ENCODE measurements around the gene OTUB2. TPM values are rescaled to one million over a fixed set of nuclear protein-coding genes. Genes with fewer than 3 reads are reported as not detected.

The OTUB2 gene
- total and polyA plus RNA-seq, 2 experiments from 2014 or later, result 2.7 to 2.8 TPM

GRCh38 chr14:94056579-94057308 is 30.6 kb downstream of the OTUB2 start:
- Histone ChIP-seq H3K36me3 (replicated peaks; ENCODE audit: insufficient read depth, low read depth) (peaks cover 7% of the 10 kb centered on the region), H3K4me1 (ENCODE audit: insufficient read depth) (peaks cover 6% of the 10 kb centered on the region), H3K27me3 (no peaks in the 10 kb centered on the region), H3K4me3 (no peak overlapping the region), H3K79me2 (peaks cover 29% of the 10 kb centered on the region), H2AFZ (no peak overlapping the region), H3K27ac (no peak overlapping the region), H3K4me2 (no peak overlapping the region), H3K9me3 (ENCODE audit: low read depth) (no peaks in the 10 kb centered on the region), H3K9me2 (replicated peaks; ENCODE audit: insufficient read depth) (no peaks in the 10 kb centered on the region), H4K20me1 (ENCODE audit: insufficient read depth, poor library complexity, severe bottlenecking) (peaks cover 2% of the 10 kb centered on the region)
- TF ChIP-seq EZH2phosphoT487 (IDR thresholded peaks at IDR 0.05; ENCODE audit: low read depth, severe bottlenecking, unreplicated experiment) (no peak), EZH2 (IDR thresholded peaks at IDR 0.05; ENCODE audit: borderline replicate concordance) (no peak)
- TF ChIP-seq, protein P1, sequence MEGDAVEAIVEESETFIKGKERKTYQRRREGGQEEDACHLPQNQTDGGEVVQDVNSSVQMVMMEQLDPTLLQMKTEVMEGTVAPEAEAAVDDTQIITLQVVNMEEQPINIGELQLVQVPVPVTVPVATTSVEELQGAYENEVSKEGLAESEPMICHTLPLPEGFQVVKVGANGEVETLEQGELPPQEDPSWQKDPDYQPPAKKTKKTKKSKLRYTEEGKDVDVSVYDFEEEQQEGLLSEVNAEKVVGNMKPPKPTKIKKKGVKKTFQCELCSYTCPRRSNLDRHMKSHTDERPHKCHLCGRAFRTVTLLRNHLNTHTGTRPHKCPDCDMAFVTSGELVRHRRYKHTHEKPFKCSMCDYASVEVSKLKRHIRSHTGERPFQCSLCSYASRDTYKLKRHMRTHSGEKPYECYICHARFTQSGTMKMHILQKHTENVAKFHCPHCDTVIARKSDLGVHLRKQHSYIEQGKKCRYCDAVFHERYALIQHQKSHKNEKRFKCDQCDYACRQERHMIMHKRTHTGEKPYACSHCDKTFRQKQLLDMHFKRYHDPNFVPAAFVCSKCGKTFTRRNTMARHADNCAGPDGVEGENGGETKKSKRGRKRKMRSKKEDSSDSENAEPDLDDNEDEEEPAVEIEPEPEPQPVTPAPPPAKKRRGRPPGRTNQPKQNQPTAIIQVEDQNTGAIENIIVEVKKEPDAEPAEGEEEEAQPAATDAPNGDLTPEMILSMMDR (IDR thresholded peaks at IDR 0.05; ENCODE audit: poor library complexity), result no peak
- 97% methylated on average over 6 of the region's 6 CpGs for WGBS (ENCODE audit: low lambda C conversion rate, missing lambda C conversion rate)
- no peak for DNase-seq (ENCODE audit: low spot score)

- peak overlapping the region; percentile 14 for H3K27ac ChIP-seq
- H3K27me3 ChIP-seq, result no peaks in the 10 kb centered on the region
- peaks cover 9% of the 10 kb centered on the region for H4K20me1 ChIP-seq (ENCODE audit: insufficient read depth, poor library complexity, severe bottlenecking)
- peaks cover 43% of the 10 kb centered on the region for H3K79me2 ChIP-seq
- TF ChIP-seq EZH2phosphoT487 (IDR thresholded peaks at IDR 0.05; ENCODE audit: low read depth, severe bottlenecking, unreplicated experiment) (no peak), EZH2 (IDR thresholded peaks at IDR 0.05; ENCODE audit: borderline replicate concordance) (no peak)
- TF ChIP-seq, protein P1 (IDR thresholded peaks at IDR 0.05; ENCODE audit: poor library complexity), result no peak
- H3K36me3 ChIP-seq (replicated peaks; ENCODE audit: insufficient read depth, low read depth), result peaks cover 7% of the 10 kb centered on the region
- no peaks in the 10 kb centered on the region for H3K9me3 ChIP-seq (ENCODE audit: low read depth)
- DNase-seq (ENCODE audit: low spot score), result no peak
- WGBS (ENCODE audit: low lambda C conversion rate, missing lambda C conversion rate), result 78% methylated on average over 1 of the region's 1 CpG
- peaks cover 6% of the 10 kb centered on the region for H3K4me1 ChIP-seq (ENCODE audit: insufficient read depth)
- H3K4me3 ChIP-seq, result no peak overlapping the region
- no peaks in the 10 kb centered on the region for H3K9me2 ChIP-seq (replicated peaks; ENCODE audit: insufficient read depth)
- H2AFZ ChIP-seq, result no peak overlapping the region
- H3K4me2 ChIP-seq, result no peak overlapping the region
Observed at GRCh38 chr14:94058128-94058673, 32.1 kb downstream of the OTUB2 start.

GRCh38 chr14:94058674-94059138 is 32.6 kb downstream of the OTUB2 start:
- H4K20me1 ChIP-seq (ENCODE audit: insufficient read depth, poor library complexity, severe bottlenecking), result peaks cover 14% of the 10 kb centered on the region
- no peaks in the 10 kb centered on the region for H3K9me2 ChIP-seq (replicated peaks; ENCODE audit: insufficient read depth)
- peak; percentile 43 for DNase-seq (ENCODE audit: low spot score)
- no peaks in the 10 kb centered on the region for H3K27me3 ChIP-seq
- TF ChIP-seq EZH2phosphoT487 (IDR thresholded peaks at IDR 0.05; ENCODE audit: low read depth, severe bottlenecking, unreplicated experiment) (no peak), EZH2 (IDR thresholded peaks at IDR 0.05; ENCODE audit: borderline replicate concordance) (no peak)
- TF ChIP-seq, protein P1 (IDR thresholded peaks at IDR 0.05; ENCODE audit: poor library complexity), result no peak
- no peak overlapping the region for H2AFZ ChIP-seq
- peaks cover 6% of the 10 kb centered on the region for H3K4me1 ChIP-seq (ENCODE audit: insufficient read depth)
- H3K4me2 ChIP-seq, result no peak overlapping the region
- H3K36me3 ChIP-seq (replicated peaks; ENCODE audit: insufficient read depth, low read depth), result peaks cover 7% of the 10 kb centered on the region
- 83% methylated on average over 5 of the region's 5 CpGs for WGBS (ENCODE audit: low lambda C conversion rate, missing lambda C conversion rate)
- H3K9me3 ChIP-seq (ENCODE audit: low read depth), result no peaks in the 10 kb centered on the region
- no peak overlapping the region for H3K4me3 ChIP-seq
- peak overlapping the region; percentile 53 for H3K27ac ChIP-seq
- H3K79me2 ChIP-seq, result peaks cover 48% of the 10 kb centered on the region
